Heart left ventricle (tissue), 16 donors: ENCODE data around the gene AP1M2. TPM values are rescaled to one million over a fixed set of nuclear protein-coding genes. Genes with fewer than 3 reads are reported as not detected.

Experiments used
- ATAC-seq, 4 donors: fragments of 200-7000 bp; cut with Tn5 transposase; one replicate each; pipeline ENCODE4 v1.9.1; 2020 to 2022; ENCODE audit warnings: moderate library complexity in 4 of 4, mild to moderate bottlenecking in 3 of 4, moderate number of reproducible peaks in 1 of 4
- DNase-seq, 5 donors: peaks; one replicate each; pipeline ENCODE4 v3.0.0-alpha.2; 2020
- H3K27ac ChIP-seq, 12 donors: fragments of 200-600 bp; sonication (generic) in 4 of 12; one replicate each; pipeline versions ENCODE4 v1.5.0 to v1.8.0; 2016 to 2022; ENCODE audit warnings: mild to moderate bottlenecking in 2 of 12
- H3K27me3 ChIP-seq, 9 donors: fragments of 200-600 bp; sonication (generic) in 2 of 9; one replicate each; pipeline versions ENCODE4 v1.5.1 to v1.8.0; 2016 to 2022; ENCODE audit warnings: mild to moderate bottlenecking in 3 of 9
- H3K36me3 ChIP-seq, 9 donors: fragments of 200-600 bp; sonication (generic) in 2 of 9; one replicate each; pipeline versions ENCODE4 v1.5.0 to v1.8.0; 2018 to 2022; ENCODE audit warnings: mild to moderate bottlenecking in 2 of 9
- H3K4me1 ChIP-seq, 12 donors: fragments of 200-600 bp; sonication (generic) in 4 of 12; one replicate each; pipeline versions ENCODE4 v1.5.0 to v1.8.0; 2016 to 2022; ENCODE audit warnings: mild to moderate bottlenecking in 3 of 12
- H3K4me3 ChIP-seq, 12 donors: fragments of 200-600 bp; sonication (generic) in 4 of 12; one replicate each; pipeline versions ENCODE4 v1.5.0 to v1.8.0; 2017 to 2022; ENCODE audit warnings: mild to moderate bottlenecking in 9 of 12, moderate library complexity in 4 of 12
- H3K9me3 ChIP-seq, 12 donors: fragments of 200-600 bp; sonication (generic) in 4 of 12; one replicate each; pipeline versions ENCODE4 v1.5.0 to v1.8.0; 2016 to 2022; ENCODE audit warnings: mild to moderate bottlenecking in 1 of 12
- CTCF ChIP-seq, 12 donors: fragments of 200-600 bp; sonication (generic) in 4 of 12; IDR thresholded peaks; one replicate each; pipeline versions ENCODE4 v1.5.0 to v1.8.0; 2018 to 2022; ENCODE audit warnings: antibody characterized with exemption in 12 of 12, mild to moderate bottlenecking in 5 of 12
- POLR2A ChIP-seq, 2 donors: fragments of 450-650 bp; IDR thresholded peaks; one replicate each; pipeline ENCODE4 v1.6.1; 2017; ENCODE audit warnings: antibody characterized with exemption in 2 of 2, mild to moderate bottlenecking in 2 of 2, moderate library complexity in 2 of 2
- WGBS, 4 donors: extraction: QIAGEN DNeasy Blood & Tissue Kit in 2 of 4; methylation state at CpG; one replicate each; pipeline versions ENCODE4 v1.1.5 to v1.1.7; 2013 to 2018; 5-methylcytosine and 5-hydroxymethylcytosine counted together
- intact Hi-C, 10 donors: fragments of 100-400 bp; cut with DNase I; formaldehyde crosslinking; loops; one replicate each; pipeline versions ENCODE4 v1.11.1 to v1.14.2; 2022
- polyA plus RNA-seq, 2 donors: library from polyadenylated mRNA; stranded (reverse); fragments of 200-250 nt; gene quantifications; one replicate each; pipeline ENCODE4 v1.2.3, GENCODE V29; 2013
- total RNA-seq, 9 donors: library from RNA; depleted of rRNA in 2 of 9; stranded (reverse); fragments of >200 nt in 2 of 9; fragmentation: NEBNext Ultra II Directional in 3 of 9; extraction: Animal tissue kit (Norgen Biotek cat#: 25700) in 3 of 9; gene quantifications; one replicate each; pipeline versions ENCODE4 v1.1.0 to v1.2.4, GENCODE V29; 2016 to 2023
- donor health status: ischemic (EF 13 %, LVEDD 7.1; RV severe dilation, severe dysfunction).
- donor health status: healthy with polysubstance abuse.
- donor health status: DM: no; HTN: yes; CAD: no.
- donor health status: DM: no; HTN: no; CAD: no.
- donor health status: ischemic (EF 25% LVEDD 6.9; RV normal size, moderate dysfunction).
- donor health status: ischemic (EF 25% LVEDD 5.7; RV mildly dilated, moderate dysfunction).
- donor health status: healthy.
- donor health status: DM: yes; HTN: yes; CAD: no.
- donor health status: ischemic (EF 35%, LVEDD 5.7; RV mildly dilated, moderate dysfunction).
- donor health status: nonischemic (EF 11% LVEDD 7.7; RV severe dilation, severe dysfunction).
- donor health status: DM: yes; HTN: yes; CAD: no.
- donor health status: PGD.
- donor health status: ischemic (EF 29% LVEDD 5.4; RV normal size, mild dysfunction).
- donor health status: nonischemic (EF 23%, LVEDD 6.1; RV moderate dilation, normal function).

AP1M2 gene
- total and polyA plus RNA-seq, 11 donors: 3.6 TPM; not detected in 10

- H3K4me1 ChIP-seq: peaks cover 8 to 46% (median 33%) of the 10 kb centered on the region in 12 donors
Measured at GRCh38 chr19:10565567-10566407, 21.3 kb downstream of the AP1M2 start, which contains the start of gene KRI1. KRI1 (minus strand) TSS chr19:10566010; CDS start chr19:10565999, 11 bp downstream.

GRCh38 chr19:10565028-10565566 lies 22.0 kb downstream of the AP1M2 start:
- ATAC-seq: peak in 1 of 4 donors; percentile 4
- Histone ChIP-seq H3K4me1 (peaks cover 8 to 46% (median 33%) of the 10 kb centered on the region in 12 donors), H3K27me3 (no peaks in the 10 kb centered on the region), H3K4me3 (peak overlapping the region; percentile 64 to 94 (median 86)), H3K27ac (peak overlapping the region; percentile 68 to 91 (median 85)), H3K36me3 (peaks cover 0 to 29% (median 18%) of the 10 kb centered on the region in 9 donors), H3K9me3 (no peaks in the 10 kb centered on the region)
- intact Hi-C loops: loop anchor here in 8 of 10 donors (2.0 to 10.0 kb wide), 10 partner anchors 18 to 163 kb away; partner anchors contain the start of genes CDC37 (in 5 of the 8), KEAP1 (in 4 of the 8) and ILF3 (in 1 of the 8)
- WGBS, 4 donors: 19 to 35% (median 28%) methylated on average over 10 of the region's 10 CpGs
- TF ChIP-seq POLR2A (IDR thresholded peaks at IDR 0.05) (no peak), CTCF (IDR thresholded peaks at IDR 0.05) (no peak)
- DNase-seq: peak in 2 of 5 donors; percentile 45 to 50

More at GRCh38 chr19:10565567-10566407, 21.3 kb downstream of the AP1M2 start, which contains the start of gene KRI1:
- no peaks in the 10 kb centered on the region for H3K9me3 ChIP-seq
- ATAC-seq: peak; percentile 86 to 91 (median 86)
- peak within 1 kb of the TSS; percentile 68 to 91 (median 85) for H3K27ac ChIP-seq
- DNase-seq: peak; percentile 99
- H3K27me3 ChIP-seq: no peaks in the 10 kb centered on the region
- peaks cover 0 to 22% (median 11%) of the 10 kb centered on the region in 9 donors for H3K36me3 ChIP-seq
- peak in 1 of 2 donors; percentile 96 for TF ChIP-seq POLR2A (IDR thresholded peaks at IDR 0.05)
- peak in 6 of 12 donors; percentile 15 to 43 (median 32) for TF ChIP-seq CTCF (IDR thresholded peaks at IDR 0.05)
- H3K4me3 ChIP-seq: peak within 1 kb of the TSS; percentile 64 to 94 (median 86)
- WGBS, 4 donors: 0 to 1% (median 1%) methylated on average over 14 to 94 of the region's 94 CpGs
- intact Hi-C loops: loop anchor here in 8 of 10 donors (2.0 to 10.0 kb wide), 10 partner anchors 19 to 163 kb away; partner anchors contain the start of genes CDC37 (in 5 of the 8), KEAP1 (in 4 of the 8) and ILF3 (in 1 of the 8)

GRCh38 chr19:10562609-10563008 lies 24.5 kb downstream of the AP1M2 start:
- H3K4me3 ChIP-seq: no peak overlapping the region
- peaks cover 3 to 27% (median 21%) of the 10 kb centered on the region in 12 donors for H3K4me1 ChIP-seq
- intact Hi-C loops: loop anchor here in 7 of 10 donors (10.0 kb wide), 3 partner anchors 58 to 158 kb away; partner anchors contain the start of genes CDC37 (in 4 of the 7) and KEAP1 (in 2 of the 7)
- TF ChIP-seq CTCF (IDR thresholded peaks at IDR 0.05): no peak
- no peak for TF ChIP-seq POLR2A (IDR thresholded peaks at IDR 0.05)
- ATAC-seq: no peak
- DNase-seq: no peak
- no peaks in the 10 kb centered on the region for H3K27me3 ChIP-seq
- 89 to 96% (median 93%) methylated on average over 5 of the region's 5 CpGs for WGBS, 4 donors
- no peaks in the 10 kb centered on the region for H3K9me3 ChIP-seq
- no peak overlapping the region for H3K27ac ChIP-seq
- H3K36me3 ChIP-seq: peaks cover 0 to 54% (median 43%) of the 10 kb centered on the region in 9 donors
